Stimulated activated naive CD4-positive, alpha-beta T cell (primary cell): ENCODE data around the gene MEGF11.
A peak's percentile ranks its signal among the peaks of the same experiment; 100 is the strongest.
"Not testable (repeated sequence)": the region's sequence is repeated elsewhere in the genome, so short reads cannot be mapped to it uniquely, and the experiment has no call there.

Experiments
- DNase-seq, 6 experiments: peaks; one replicate each; lab custom pipeline; 2025; lab: John Stamatoyannopoulos, UW

MEGF11 gene

GRCh38 chr15:66275352-66275751 lies 21.8 kb upstream of the MEGF11 start:
- DNase-seq, result no peak

GRCh38 chr15:66270932-66271331 lies 17.4 kb upstream of the MEGF11 start:
- no peak for DNase-seq

DNA sequence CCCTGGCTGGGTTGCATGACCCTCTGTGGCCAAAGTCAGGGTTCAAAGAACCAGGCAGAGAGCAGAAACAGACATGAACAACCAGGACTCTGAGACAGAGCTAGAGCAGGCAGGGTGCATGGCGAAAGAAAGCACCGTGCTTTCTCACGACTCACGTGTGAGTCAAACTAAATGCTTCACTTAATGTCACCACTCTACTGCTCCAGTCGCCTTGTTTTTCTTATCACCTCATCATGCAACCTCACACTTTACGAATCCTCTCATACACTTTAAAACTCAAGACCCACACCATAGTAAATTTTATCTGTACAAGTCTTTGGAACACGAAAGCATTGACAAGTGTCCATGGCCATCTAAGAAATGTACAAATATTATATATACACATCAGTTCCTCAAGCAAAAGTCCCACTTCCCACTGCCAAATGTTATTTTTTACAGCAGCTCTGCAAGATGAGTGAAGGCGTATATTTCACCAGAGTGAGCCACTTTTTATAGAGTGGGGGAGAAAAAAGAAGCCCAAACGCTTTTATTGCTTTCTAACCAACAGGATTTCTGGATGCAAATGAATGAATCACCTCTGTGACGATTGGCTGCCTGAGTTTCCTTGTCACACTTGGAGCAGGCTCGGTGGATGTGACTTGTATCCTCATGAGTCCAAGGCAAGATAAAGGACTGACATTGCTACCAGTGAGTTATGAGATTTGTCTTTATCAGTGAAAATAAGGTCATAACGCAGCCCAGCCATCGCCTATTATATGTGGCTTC lies 16.0 kb upstream of the MEGF11 start:
- no peak for DNase-seq

- DNase-seq, result no peak
Observed at GRCh38 chr15:66264859-66265513, 11.4 kb upstream of the MEGF11 start.

- not testable (repeated sequence) for DNase-seq
Observed at GRCh38 chr15:66262837-66263236, 9.3 kb upstream of the MEGF11 start.

GRCh38 chr15:66261056-66261455 lies 7.5 kb upstream of the MEGF11 start:
- no peak for DNase-seq

DNA sequence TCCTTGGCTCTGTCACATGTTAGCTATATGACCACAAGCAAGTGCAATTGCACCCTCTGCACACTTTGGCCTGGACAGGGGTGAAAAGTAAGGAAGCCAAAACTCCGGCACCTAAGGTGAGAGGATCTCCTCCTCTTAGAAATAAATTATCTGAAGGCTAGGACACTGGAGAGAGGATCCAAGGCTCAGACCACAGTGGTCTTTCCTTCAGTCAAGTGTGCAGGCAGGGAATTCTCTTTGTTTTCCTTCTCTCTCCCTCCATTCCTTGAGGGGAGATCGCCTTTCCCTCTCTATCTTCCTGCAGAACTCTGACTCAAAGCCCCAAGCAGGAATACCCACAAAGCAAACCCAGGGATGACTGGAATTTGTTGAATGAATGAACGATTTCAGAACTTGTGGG lies 3.1 kb upstream of the MEGF11 start:
- DNase-seq, result no peak

DNA sequence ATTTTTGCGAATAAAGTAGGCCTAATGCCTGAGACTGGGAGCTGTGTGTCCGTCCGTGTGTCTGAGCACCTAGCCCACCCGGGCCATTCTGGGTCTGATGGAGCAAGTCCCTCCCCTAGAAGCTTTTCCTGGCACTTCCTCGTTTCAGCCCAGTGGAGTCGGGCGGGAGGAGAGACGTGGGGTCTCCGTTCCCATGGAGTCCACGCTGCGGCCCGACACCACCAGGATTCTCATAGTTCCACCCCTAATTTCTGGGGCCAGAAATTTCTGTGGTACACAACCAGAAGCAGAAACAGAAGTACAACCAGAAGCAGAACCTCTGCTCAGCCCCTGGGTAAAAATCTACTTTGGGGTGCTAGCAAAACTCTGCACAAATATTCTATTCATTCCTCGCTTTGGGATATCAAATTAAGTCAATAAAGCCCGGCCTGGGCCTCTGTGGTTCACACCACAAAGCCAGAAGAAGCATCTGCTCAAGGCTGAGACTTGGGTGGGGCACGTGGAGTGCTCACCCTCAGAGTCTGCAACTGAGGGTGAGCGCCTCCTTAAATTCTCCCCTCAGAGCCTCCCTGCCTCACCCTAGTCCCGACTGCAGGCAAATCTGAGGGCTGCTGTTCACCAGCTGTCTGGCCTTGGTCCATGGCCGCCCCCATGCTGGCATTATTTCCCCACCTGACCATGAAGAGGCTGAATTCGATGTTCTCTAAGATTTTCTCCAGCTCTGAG lies 1.6 kb upstream of the MEGF11 start:
- DNase-seq, result no peak

DNA sequence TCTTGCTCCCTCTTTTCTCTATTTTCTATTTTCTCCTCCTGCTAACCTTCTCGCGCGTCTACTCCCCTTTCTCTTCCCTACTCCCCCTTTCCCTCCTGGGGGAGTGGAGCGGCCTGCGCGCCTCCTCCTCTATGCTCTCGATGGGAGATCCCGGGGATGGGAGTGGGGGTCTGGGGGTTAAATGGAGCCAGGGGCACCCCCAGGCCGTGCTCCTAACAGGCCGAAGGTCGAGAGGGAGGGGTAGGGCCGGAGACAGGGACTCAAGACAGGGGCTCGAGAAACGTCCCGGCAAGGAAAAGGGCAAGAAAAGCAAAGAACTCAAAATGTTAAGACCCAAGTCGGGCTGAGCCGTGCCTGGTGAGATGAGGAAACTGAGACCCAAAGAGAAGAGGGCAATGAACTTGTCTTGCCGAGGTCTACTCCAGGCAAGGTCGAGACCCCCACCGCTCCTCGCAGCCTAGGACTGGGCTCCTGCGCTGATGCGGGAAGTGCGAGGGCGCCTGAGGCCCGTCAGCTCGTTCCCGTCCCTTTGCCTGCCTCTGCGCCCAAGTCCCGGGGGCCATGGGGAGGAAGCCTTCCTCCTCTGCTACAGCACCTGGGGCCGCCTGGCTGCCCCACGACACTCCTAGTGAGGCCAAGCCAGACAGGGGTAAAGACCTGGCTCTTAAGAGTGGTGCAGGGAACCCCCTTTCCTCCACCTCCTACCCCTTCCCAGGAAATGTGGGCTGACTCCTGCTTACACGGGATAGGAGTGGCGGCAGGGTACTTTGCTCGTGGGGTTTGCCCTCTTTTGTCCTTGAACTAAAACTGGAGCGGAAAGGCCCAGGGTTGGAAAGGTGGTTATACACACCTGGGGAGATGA lies 770 bp upstream of the MEGF11 start:
- DNase-seq, result peak in 1 of 6 experiments; percentile 4

GRCh38 chr15:66252685-66253417 lies 699 bp downstream of the MEGF11 start:
- peak in 3 of 6 experiments; percentile 11 to 25 (median 16) for DNase-seq

DNA sequence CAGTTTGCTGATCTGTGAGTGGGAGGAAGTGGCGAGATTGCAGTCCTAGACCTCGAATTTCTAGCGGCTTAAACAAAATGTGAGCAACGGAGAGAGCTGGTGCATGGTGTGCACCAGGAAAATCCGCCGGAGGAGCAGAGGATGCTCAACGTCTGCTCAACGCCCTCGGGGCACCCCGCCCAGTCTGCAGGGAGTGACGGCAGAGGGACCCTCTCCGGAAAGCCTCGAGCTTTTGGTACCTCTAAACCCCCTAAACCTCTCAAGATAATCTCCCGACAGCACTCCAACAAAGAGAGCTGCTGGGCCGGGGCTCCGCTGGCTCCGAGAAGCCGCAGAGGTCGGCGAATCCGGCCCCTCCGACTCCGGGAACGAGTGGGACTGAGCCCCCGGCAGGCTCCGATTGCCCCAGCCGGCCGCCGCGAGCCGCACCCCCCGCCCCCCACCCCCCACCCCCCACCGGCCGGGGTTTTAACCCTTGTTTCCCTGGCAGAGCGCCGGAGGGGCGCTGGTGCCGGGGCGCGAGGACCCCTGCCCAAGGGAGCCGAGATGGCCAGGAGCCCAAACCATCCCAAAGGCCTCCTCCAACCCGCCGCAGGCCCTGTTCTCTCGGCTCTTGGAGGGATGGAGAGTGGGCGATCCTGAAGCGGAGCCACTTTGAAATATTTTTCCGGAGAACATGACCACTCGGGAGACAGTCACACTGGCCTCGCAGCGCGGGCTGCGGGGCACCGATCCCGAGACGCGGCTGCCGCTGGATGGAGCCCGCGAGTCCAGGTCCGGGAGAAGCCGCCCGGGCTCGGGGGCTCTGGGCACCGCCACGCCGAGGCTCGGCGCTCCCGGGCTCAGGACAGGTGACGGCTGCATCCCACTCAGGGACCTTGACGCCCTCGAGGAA lies 1.5 kb downstream of the MEGF11 start:
- DNase-seq, result peak in 5 of 6 experiments; percentile 5 to 25 (median 15)

- DNase-seq, result no peak
Observed at GRCh38 chr15:66251065-66251789, 2.3 kb downstream of the MEGF11 start.

- DNase-seq, result no peak
Observed at GRCh38 chr15:66249605-66250174, 3.9 kb downstream of the MEGF11 start.

- DNase-seq, result no peak
Observed at GRCh38 chr15:66246937-66247336, 6.6 kb downstream of the MEGF11 start.

DNA sequence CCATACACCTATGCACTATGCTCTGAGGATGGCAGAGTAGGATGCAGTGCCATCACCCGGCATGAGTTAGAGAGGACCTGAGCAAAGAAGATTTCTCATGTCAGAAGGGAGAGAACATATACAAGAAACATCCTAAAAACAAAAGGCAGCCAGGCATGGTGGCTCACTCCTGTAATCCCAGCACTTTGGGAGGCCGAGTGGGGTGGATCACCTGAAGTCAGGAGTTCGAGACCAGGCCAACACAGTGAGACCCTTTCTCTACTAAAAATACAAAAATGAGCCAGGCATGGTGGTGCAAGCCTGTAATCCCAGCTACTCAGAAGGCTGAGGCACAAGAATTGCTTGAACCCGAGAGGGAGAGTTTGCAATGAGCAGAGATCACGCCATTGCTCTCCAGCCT lies 7.7 kb downstream of the MEGF11 start:
- DNase-seq, result not testable (repeated sequence)

- no peak for DNase-seq
Observed at GRCh38 chr15:66241908-66242285, 11.7 kb downstream of the MEGF11 start.

DNA sequence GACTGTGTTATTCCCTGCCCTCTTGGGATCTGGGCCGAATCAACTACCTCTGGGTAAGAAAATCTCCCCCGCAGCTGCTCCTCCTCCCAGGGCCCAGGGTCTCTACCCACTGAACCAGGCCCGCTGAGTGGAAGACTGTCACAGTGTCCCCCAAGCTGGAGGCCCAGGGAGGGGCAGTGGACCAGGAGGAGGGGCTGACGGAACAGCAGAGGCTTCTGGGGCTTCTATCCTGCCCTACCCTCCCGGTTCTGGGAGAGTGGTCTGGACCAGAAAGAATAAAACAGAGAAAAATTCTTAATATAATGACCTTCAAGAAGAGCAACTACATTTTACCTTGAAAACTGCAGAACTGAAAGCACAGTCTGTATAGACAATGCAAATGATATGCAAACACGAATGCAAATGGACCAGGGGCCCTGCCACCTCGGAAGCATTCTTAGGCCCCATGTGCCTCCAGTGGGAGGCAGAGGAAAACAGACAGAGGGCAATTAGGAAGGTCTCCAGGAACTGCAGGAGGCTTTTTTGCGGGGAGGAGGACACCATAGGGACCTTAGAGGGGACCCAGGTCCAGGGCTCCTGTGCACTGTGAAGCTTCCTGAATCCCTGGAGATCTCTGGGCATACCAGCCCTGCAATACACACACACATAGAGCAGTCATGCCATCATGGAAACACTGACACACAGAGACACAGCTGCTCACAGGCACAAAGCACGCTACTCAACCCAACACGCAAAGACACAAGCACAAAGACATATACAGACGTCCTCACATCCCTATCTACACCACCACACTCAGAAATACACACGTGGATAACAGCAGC lies 12.3 kb downstream of the MEGF11 start:
- no peak for DNase-seq

GRCh38 chr15:66240240-66240794 lies 13.2 kb downstream of the MEGF11 start:
- DNase-seq, result no peak
